HG03521 (cell line): ENCODE results near the gene HOXB13.

Experiments
- ATAC-seq: cut with Tn5 transposase; IDR thresholded peaks from one replicate; pipeline ENCODE4 v1.9.1; 2021; ENCODE audit warnings: mild to moderate bottlenecking, moderate library complexity; ENCODE audit not compliant: unreplicated experiment

The HOXB13 gene

GRCh38 chr17:48748718-48749566 lies 20.4 kb upstream of the HOXB13 start:
- ATAC-seq = no peak

DNA sequence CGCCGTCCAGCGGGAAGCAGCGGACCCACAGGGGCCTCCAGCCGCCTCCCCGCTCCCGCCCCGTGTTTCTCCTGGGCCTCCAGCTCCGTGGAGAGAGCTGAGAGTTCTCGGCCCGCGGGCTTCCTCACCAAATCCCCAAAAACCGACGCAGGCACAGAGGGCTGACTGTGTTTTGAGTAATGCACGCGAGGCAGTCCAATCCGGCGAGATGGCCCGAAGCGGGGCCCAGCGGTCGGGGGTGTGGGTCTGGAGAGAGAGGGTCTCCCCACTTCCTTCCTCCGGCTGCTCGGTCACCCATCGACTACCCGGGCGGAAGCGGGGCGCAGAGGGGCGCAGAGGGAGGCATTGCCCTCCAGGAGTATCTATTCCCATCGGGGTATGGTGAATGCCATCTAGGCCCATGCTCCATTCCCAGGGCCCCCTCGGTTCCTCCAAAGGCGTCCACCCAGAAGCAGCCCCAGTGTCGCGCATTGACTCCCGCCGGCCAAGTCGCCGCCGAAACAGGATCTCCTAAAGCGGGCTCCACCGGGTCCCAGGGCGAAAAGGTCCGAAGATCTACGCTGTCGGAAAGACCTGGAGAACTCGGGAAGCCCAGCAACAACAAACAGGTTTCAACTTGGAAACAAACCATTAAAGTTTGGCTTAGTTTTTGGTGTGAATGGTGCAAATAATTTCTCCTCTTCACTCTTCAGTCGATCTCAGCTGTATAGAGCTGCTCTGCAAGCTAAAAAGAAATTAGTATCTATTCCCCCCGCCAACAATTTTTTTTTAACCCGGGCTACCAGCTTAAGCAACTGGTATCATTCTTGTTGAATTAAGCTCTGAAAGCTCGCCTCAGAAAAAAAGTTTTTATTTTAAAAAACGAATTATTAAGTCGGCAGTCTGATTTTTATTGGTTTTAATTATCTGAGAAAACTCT lies 19.2 kb upstream of the HOXB13 start:
- no peak for ATAC-seq

GRCh38 chr17:48746916-48747444 lies 18.4 kb upstream of the HOXB13 start:
- no peak for ATAC-seq

DNA sequence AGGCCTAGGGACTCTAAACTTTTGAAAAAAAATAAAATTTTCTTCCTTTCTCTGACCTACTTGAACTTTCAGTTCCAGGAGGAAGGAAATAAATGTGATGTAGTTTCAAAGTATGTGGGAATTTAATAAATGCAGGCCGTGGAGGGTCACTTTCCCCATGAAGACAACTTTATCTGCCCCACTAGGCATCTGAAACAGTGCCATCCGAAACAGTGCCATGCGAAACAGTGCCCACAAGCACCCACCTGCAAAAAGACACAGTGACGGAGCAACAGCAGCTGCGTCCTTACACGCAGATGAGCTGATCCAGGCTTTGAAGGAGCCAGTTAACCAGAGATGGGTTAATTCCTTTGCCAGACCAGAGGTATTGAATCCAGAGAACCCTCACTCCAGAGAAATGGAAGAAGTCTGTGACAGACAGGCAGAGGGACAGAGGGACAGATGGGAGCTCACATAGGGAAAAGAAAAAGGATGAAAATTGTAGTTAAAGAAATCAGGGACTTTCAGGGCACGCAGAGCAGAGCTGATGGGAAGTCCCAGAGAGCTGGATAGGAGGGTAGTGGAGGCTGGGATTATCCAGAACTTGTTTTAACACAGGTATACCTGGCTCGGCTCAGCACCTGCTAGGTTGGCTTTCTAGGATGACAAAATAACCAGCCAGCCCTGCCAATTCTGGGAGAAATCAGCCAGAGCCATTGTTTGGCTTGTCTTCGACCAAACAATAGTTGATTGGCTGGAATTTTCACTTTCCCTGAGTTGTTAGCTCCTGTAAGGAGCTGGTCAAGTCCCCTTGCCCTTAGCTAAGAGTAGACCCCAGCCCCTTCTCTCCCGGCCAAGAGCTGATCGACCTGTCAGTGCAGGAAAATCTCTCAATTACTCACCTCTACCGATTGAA lies 17.1 kb upstream of the HOXB13 start:
- ATAC-seq = no peak

GRCh38 chr17:48740537-48740936 lies 12.0 kb upstream of the HOXB13 start:
- no peak for ATAC-seq

GRCh38 chr17:48738803-48739526 lies 10.4 kb upstream of the HOXB13 start:
- no peak for ATAC-seq

- ATAC-seq = no peak
These were observed 9.9 kb upstream of the HOXB13 start for GRCh38 chr17:48738424-48738802.

- ATAC-seq = no peak
These were observed 8.9 kb upstream of the HOXB13 start for GRCh38 chr17:48737330-48738043.

DNA sequence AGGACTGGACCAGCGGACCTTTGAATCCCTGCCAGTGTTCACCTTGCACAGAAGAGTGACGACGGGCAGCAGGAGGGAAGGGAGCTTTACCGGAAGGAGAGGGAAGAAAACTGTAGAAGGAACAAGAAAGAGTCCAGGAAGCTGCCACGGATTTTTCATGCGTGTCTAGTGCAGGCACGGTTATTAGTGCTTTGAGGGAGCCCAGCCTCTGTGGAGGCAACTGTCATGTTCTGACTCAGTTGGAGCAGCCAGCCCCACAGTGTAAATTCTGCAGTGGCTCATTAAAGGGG lies 6.5 kb upstream of the HOXB13 start:
- ATAC-seq = no peak

DNA sequence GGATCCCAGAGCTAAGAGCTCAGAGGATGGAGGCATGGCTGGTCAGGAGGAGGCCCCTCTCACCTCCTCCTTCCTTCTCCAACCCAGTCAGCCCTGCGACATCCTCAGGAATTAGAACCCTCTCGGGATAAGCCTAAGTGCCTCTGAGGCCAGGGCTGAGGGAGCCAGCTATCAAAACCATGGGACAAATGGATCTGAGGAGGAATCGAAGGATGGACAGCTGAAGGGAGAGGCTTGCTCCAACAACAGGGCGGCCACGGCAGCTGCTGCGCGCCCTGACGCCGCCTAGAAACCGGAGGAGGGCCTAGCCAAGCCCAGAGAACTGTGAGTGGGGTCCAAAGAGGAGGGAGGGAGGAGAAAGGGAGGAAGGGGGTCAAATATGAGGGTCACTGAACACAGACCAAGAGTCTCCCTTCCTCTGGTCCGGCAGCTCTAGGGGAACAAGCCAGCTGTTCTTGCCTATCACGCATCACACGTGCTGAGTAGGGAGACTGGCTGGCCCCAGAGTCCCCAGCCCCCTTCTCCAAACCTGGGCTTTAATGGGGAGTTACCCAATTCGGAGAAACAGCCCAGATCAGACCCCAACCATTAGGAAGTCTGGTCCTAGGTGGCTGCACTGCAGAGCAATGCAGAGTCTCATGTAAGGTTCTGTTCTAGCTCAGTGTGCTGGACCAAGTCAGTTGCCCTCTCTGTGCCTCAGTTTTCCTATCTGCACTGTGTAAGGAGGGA lies 5.9 kb upstream of the HOXB13 start:
- ATAC-seq = no peak

GRCh38 chr17:48733632-48734328 lies 5.2 kb upstream of the HOXB13 start:
- no peak for ATAC-seq

DNA sequence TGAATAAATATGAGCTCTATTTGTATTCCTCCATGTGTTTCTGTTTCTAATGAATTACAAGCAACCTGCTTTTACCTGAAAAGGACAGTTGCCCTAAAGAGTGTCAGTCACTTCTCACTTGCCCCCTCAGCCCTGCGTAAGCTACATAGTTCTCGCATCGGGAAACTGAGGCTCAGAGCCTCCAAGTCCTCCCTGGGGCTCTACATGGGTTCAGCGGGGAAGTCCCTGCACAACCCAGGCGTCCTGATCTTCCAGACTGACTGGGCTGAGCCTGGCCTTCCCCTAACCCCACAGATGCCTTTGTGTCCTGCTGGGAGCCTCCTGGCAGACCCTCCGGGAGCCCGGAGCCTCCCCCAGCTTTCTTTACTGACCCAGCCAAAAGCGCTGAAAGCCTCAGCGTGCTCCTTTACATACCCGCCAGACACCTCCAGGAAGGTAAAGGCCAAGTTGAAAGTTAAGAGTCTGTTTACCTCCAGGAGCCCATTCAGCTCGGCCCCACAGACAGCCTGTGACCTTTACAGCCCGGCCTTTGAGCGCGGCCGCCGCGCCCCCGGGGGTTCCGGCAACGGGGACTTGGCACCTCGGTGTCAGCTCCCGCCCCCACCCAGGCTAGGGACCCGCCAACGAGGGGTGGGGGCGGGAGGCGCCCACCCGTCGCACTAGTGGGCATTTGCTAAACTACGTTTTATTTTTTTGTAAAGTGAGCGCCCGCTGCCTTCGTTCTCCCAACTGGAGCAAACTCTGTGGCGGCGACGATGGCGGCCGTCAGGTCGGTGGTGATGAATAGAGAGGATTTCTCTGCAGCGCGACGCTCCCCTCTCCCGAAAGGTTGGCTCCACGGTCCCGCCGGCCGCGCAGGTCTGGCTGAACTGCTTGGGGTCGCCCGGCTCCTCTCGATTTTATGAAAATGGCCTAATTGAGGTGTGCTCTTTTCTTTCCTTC lies 4.4 kb upstream of the HOXB13 start:
- ATAC-seq = no peak

DNA sequence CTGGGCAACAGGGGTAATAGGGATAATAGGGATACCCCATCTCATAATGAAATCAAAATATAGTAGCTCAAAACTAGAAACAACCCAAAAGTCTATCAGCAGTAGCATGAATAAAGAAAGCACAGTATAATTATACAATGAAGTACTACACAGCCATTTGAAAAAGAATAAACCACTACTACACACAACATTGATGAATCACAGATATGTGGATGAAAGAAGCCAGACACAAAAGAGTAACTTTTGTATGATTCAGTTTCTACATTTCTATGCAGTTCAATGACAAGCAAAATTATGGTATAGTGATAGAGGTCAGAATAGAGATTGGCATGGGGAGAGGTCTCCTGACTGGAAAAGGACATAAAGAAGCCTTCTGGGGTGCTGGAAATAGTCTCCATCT lies 2.8 kb upstream of the HOXB13 start:
- no peak for ATAC-seq

DNA sequence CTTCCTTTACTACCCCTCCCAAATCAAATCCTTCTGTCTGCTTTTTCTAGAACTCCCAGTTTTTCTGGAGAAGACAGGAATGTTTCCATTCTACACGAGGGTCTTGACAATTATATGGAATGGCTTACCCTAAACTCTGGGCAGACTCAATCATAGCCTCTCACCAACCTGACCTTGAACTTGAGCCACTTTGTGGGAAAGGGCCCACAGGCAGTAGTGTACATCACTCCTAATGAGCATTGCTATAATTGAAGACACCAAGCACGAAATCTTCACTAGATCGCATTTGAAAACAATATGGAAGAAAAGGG lies 1.6 kb upstream of the HOXB13 start:
- no peak for ATAC-seq

DNA sequence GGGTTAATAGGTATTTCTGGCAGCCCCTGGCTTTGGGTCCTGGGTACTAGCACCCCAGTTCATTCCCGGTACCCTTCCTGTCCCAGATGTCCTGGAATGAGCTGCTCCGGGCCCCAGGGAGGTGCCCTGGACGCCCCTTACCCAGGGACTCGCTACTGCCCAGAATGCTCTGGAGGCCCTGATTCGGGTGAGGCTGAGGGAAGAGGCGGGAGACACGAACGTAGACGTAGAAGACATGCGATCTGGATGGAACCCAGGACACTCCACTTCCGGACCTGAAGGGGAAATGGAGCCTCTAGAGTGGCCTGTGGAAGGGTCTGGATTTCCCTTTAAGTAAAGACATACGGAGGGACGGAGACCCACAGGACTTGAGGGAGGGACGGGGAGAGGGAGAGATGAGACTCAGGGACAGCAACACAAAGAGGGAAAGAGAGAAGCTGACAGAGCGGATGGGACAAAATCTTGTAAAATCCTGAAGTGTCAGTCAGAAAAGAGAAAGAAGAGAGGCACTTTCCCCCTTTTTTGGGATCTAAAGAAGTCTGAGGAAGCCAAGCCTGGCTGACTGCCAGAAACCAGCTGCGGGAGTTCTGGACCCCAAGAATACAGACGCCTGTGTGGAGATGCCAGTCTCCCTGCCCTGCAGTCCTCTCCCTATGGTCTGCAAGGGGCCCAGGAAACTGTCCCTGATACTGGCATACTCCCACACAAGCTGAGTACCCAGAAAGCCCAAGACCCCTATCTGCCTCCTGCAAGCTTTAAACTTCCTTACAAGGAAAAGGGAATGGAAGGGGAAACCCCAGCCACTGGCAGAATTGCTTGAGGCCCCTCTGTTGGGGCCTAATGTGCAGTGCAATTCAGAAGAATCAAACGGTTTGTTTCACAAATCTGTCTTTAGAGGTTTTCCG lies 1.0 kb upstream of the HOXB13 start:
- ATAC-seq = no peak

DNA sequence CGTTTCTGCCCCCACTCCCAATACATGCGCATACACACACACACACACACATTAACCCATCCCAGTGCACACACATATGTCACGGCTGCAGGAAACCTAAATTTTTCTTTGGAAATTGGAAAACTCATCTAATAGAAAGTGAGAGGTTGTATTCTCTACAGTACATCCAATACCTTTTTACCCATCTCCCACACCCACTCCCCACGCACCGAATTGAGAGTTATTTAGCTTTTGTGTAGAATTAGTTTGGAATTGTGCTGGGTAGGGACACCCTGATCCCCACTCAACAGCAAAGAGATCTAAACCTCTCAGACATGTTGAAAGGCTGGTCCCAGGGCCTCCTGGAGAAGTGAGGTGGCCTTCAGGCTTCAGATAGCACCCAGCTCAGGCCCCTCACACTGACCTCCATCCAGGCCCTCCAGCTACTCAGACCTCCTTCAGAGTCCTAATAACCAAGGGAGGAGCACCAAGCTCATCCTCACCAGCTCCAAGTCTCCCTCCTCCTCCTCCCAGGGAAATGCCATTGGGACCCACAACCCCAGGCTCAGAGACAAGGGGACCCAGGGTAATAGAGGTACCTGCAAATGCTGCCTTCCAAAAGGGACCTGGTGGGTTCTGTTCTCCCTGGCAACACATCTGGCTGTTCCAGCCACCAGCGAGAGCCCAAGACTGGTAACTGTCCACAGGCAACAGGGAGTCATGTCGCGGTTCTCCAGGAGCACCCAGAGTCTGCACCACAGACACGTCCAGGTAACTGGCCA lies 955 bp downstream of the HOXB13 start:
- ATAC-seq = no peak
